ENCODE data around the gene CASKIN1. TPM values are rescaled to one million over a fixed set of nuclear protein-coding genes. Genes with fewer than 3 reads are reported as not detected.

The CASKIN1 gene
- total RNA-seq, 1 experiment from 2014 or later, result 2.6 TPM

DNA sequence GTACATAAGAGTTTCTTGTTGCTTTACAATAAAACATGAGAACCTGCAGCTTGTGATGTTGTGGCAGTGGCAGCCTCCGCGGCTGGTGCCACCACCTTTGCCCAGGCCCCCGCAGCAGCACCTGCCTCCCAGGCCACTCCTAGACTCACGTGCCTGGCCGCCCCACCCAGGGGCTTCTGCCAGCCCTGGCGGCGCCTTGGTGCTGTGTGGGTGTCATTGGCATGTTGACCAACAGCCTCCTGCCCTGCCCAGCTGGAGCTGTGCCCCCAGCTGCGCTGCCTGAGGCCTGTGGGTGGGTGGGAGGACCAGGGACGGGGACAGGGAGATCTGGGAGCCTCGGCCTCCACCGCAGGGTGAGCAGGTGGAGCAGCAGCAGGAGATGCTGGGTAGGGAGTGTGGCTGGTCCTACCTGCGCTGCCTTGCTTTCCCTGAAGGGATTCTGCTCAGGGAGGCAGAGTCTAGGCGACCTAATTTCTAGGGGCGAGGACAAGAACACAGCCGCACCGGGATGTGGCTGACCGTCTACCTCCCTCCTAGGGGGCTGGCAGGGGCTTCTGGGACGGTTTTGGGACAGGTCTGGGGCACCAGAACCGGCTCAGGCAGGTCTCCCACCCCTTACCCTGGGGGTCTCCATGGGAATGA is 39.4 kb upstream of the CASKIN1 start:
- H3K27ac Mint-ChIP-seq (ENCODE audit: unreplicated experiment), result peak overlapping the region; percentile 31
- no TSS peak for BruUV-seq (replicated peaks)

GRCh38 chr16:2235234-2235651 is 38.8 kb upstream of the CASKIN1 start:
- intact Hi-C loops (cut with micrococcal nuclease; ENCODE audit: unreplicated experiment), result no loop called here
- peaks cover 8% of the 10 kb centered on the region for H3K4me1 Mint-ChIP-seq (ENCODE audit: low read depth, unreplicated experiment)
- peak overlapping the region; percentile 31 for H3K27ac Mint-ChIP-seq (ENCODE audit: unreplicated experiment)
- peaks cover 72% of the 10 kb centered on the region for H3K36me3 Mint-ChIP-seq (ENCODE audit: insufficient read depth, unreplicated experiment)
- no peaks in the 10 kb centered on the region for H3K27me3 Mint-ChIP-seq (ENCODE audit: unreplicated experiment)
- CTCF ChIA-PET, result no interaction called here
- H3K9me3 Mint-ChIP-seq (ENCODE audit: low read depth, unreplicated experiment), result no peaks in the 10 kb centered on the region
- no peak for TF ChIP-seq CTCF (IDR thresholded peaks at IDR 0.05; ENCODE audit: unreplicated experiment)
- DNase-seq, result no peak
- H3K4me3 Mint-ChIP-seq (ENCODE audit: low read depth, unreplicated experiment), result peak overlapping the region; percentile 32
- no TSS peak for BruUV-seq (replicated peaks)

More for the DNA sequence above, 39.4 kb upstream of the CASKIN1 start:
- H3K27me3 Mint-ChIP-seq (ENCODE audit: unreplicated experiment), result no peaks in the 10 kb centered on the region
- H3K4me1 Mint-ChIP-seq (ENCODE audit: low read depth, unreplicated experiment), result peaks cover 8% of the 10 kb centered on the region
- peak overlapping the region; percentile 32 for H3K4me3 Mint-ChIP-seq (ENCODE audit: low read depth, unreplicated experiment)
- no peak for DNase-seq
- CTCF ChIA-PET, result no interaction called here
- TF ChIP-seq CTCF (IDR thresholded peaks at IDR 0.05; ENCODE audit: unreplicated experiment), result no peak
- H3K9me3 Mint-ChIP-seq (ENCODE audit: low read depth, unreplicated experiment), result no peaks in the 10 kb centered on the region
- intact Hi-C loops (cut with micrococcal nuclease; ENCODE audit: unreplicated experiment), result no loop called here
- peaks cover 68% of the 10 kb centered on the region for H3K36me3 Mint-ChIP-seq (ENCODE audit: insufficient read depth, unreplicated experiment)

- BruUV-seq (replicated peaks), result no TSS peak
- DNase-seq, result no peak
- peaks cover 72% of the 10 kb centered on the region for H3K36me3 Mint-ChIP-seq (ENCODE audit: insufficient read depth, unreplicated experiment)
- intact Hi-C loops (cut with micrococcal nuclease; ENCODE audit: unreplicated experiment), result no loop called here
- no peak overlapping the region for H3K27ac Mint-ChIP-seq (ENCODE audit: unreplicated experiment)
- H3K9me3 Mint-ChIP-seq (ENCODE audit: low read depth, unreplicated experiment), result no peaks in the 10 kb centered on the region
- TF ChIP-seq CTCF (IDR thresholded peaks at IDR 0.05; ENCODE audit: unreplicated experiment), result no peak
- CTCF ChIA-PET, result no interaction called here
- no peaks in the 10 kb centered on the region for H3K27me3 Mint-ChIP-seq (ENCODE audit: unreplicated experiment)
- peaks cover 8% of the 10 kb centered on the region for H3K4me1 Mint-ChIP-seq (ENCODE audit: low read depth, unreplicated experiment)
- peak overlapping the region; percentile 32 for H3K4me3 Mint-ChIP-seq (ENCODE audit: low read depth, unreplicated experiment)
Measured at GRCh38 chr16:2234813-2235170, 38.4 kb upstream of the CASKIN1 start.

GRCh38 chr16:2233872-2234812 is 37.7 kb upstream of the CASKIN1 start:
- Mint-ChIP-seq H3K36me3 (ENCODE audit: insufficient read depth, unreplicated experiment) (peaks cover 72% of the 10 kb centered on the region), H3K27ac (ENCODE audit: unreplicated experiment) (peak overlapping the region; percentile 61), H3K27me3 (ENCODE audit: unreplicated experiment) (no peaks in the 10 kb centered on the region), H3K4me3 (ENCODE audit: low read depth, unreplicated experiment) (no peak overlapping the region), H3K9me3 (ENCODE audit: low read depth, unreplicated experiment) (no peaks in the 10 kb centered on the region), H3K4me1 (ENCODE audit: low read depth, unreplicated experiment) (peaks cover 8% of the 10 kb centered on the region)
- no TSS peak for BruUV-seq (replicated peaks)
- DNase-seq, result no peak
- intact Hi-C loops (cut with micrococcal nuclease; ENCODE audit: unreplicated experiment), result no loop called here
- TF ChIP-seq CTCF (IDR thresholded peaks at IDR 0.05; ENCODE audit: unreplicated experiment), result no peak
- CTCF ChIA-PET, result no interaction called here
